ENCODE measurements around the gene XPR1.

DNA sequence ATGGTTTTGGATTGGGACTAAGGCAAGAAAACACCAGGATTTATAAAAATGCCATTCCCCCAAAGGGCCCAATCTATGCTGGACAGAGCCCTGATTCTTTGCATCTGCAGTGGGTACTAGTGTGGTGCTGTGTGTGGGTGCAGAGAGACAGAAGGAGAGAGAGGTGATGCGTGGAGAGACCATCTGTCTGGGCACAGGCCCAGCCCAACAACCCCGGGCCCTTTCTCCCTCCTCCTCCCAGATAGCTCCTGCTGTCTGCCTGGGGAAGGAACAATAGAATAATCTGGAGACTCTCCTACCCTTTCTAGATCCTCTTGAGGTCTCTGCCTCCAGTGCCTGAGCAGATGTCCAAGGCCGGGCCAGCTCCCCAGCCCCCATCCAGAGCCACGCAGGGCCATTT, 296.0 kb downstream of the XPR1 start:
- TF ChIP-seq, protein P1, sequence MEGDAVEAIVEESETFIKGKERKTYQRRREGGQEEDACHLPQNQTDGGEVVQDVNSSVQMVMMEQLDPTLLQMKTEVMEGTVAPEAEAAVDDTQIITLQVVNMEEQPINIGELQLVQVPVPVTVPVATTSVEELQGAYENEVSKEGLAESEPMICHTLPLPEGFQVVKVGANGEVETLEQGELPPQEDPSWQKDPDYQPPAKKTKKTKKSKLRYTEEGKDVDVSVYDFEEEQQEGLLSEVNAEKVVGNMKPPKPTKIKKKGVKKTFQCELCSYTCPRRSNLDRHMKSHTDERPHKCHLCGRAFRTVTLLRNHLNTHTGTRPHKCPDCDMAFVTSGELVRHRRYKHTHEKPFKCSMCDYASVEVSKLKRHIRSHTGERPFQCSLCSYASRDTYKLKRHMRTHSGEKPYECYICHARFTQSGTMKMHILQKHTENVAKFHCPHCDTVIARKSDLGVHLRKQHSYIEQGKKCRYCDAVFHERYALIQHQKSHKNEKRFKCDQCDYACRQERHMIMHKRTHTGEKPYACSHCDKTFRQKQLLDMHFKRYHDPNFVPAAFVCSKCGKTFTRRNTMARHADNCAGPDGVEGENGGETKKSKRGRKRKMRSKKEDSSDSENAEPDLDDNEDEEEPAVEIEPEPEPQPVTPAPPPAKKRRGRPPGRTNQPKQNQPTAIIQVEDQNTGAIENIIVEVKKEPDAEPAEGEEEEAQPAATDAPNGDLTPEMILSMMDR (IDR thresholded peaks at IDR 0.05), result no peak
- TF ChIP-seq TCF7L2 (IDR thresholded peaks at IDR 0.05; ENCODE audit: low read depth, low read length), result no peak
- TF ChIP-seq POLR2AphosphoS5 (IDR thresholded peaks at IDR 0.05; ENCODE audit: low read depth, low read length), result no peak
- no peak for TF ChIP-seq REST (IDR thresholded peaks at IDR 0.05; ENCODE audit: insufficient read depth in 1 of 2, low read depth in 2 of 2, low read length in 1 of 2)
- no peak for TF ChIP-seq SIN3A (IDR thresholded peaks at IDR 0.05; ENCODE audit: borderline replicate concordance, insufficient read depth, low read depth, low read length)
